Measurements from ENCODE around the gene IFNA14. TPM values are rescaled to one million over a fixed set of nuclear protein-coding genes. Genes with fewer than 3 reads are reported as not detected.

Gene IFNA14
- total RNA-seq, 1 donor from 2014 or later, result not detected

DNA sequence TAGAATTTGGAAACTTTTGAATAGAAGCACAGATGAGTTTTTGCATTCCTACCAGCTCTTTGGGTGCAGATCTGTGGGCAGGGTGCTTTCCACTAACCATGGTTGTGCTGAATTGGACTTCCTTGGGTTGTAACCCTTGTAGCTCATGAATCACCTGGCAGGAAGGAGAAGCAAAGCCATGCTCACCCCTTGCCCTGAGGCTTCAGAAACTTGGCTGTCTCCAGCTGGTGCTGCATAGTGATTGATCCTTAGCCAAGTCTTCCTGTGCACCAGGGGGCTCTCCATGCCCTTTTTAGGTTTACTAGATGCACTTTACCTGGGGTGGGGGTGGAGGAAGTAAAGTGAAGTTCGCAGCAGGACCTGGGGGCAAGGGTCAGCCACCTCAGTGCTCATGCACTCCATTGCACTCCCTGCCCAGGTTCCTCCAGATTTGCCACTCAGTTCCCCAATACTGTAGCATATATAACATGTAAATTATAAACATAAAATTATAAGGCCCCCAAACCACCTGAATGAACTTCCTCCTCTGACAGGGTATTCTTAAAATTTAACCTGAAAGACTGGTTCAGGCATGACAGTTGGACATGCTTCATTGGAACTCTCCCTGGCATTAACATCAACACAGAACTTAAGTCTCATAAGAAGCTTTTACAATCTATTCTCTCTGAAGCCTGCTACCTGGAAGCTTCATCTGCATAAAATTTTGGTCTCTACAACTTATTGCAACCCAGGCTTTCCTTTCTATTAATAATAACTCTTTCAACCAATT lies 25.8 kb upstream of the IFNA14 start:
- H3K9me3 ChIP-seq (ENCODE audit: insufficient read depth, low read depth, low read length), result no peaks in the 10 kb centered on the region
- peaks cover 18% of the 10 kb centered on the region for H3K27me3 ChIP-seq (ENCODE audit: insufficient read depth, low read length)
- H3K36me3 Mint-ChIP-seq (ENCODE audit: low read depth, unreplicated experiment), result no peaks in the 10 kb centered on the region
- H3K27ac ChIP-seq (ENCODE audit: low read depth, low read length), result no peak overlapping the region
- no peaks in the 10 kb centered on the region for H4K20me1 ChIP-seq (ENCODE audit: insufficient read depth, low read length)
- no peak overlapping the region for H3K4me2 ChIP-seq (ENCODE audit: low read length)
- no peaks in the 10 kb centered on the region for H3K4me1 Mint-ChIP-seq (ENCODE audit: low read depth, unreplicated experiment)
- TF ChIP-seq EZH2 (IDR thresholded peaks at IDR 0.05; ENCODE audit: insufficient read depth, low read length), result no peak
- TF ChIP-seq, protein P1, sequence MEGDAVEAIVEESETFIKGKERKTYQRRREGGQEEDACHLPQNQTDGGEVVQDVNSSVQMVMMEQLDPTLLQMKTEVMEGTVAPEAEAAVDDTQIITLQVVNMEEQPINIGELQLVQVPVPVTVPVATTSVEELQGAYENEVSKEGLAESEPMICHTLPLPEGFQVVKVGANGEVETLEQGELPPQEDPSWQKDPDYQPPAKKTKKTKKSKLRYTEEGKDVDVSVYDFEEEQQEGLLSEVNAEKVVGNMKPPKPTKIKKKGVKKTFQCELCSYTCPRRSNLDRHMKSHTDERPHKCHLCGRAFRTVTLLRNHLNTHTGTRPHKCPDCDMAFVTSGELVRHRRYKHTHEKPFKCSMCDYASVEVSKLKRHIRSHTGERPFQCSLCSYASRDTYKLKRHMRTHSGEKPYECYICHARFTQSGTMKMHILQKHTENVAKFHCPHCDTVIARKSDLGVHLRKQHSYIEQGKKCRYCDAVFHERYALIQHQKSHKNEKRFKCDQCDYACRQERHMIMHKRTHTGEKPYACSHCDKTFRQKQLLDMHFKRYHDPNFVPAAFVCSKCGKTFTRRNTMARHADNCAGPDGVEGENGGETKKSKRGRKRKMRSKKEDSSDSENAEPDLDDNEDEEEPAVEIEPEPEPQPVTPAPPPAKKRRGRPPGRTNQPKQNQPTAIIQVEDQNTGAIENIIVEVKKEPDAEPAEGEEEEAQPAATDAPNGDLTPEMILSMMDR (IDR thresholded peaks at IDR 0.05; ENCODE audit: insufficient read depth, low read depth, low read length), result no peak
- no peak overlapping the region for H2AFZ ChIP-seq (ENCODE audit: low read depth, low read length)
- peaks cover 2% of the 10 kb centered on the region for H3K9me3 Mint-ChIP-seq (ENCODE audit: unreplicated experiment)
- DNase-seq (ENCODE audit: low read depth) (no peak), FAIRE-seq (no peak)
- no peak overlapping the region for H3K9ac ChIP-seq (ENCODE audit: low read length)
- no peak overlapping the region for H3K27ac Mint-ChIP-seq (ENCODE audit: unreplicated experiment)
- no peak overlapping the region for H3K4me3 ChIP-seq (ENCODE audit: insufficient read depth, low read depth, low read length)
- no peaks in the 10 kb centered on the region for H3K79me2 ChIP-seq (ENCODE audit: insufficient read depth, low read length)
- peaks cover 42% of the 10 kb centered on the region for H3K27me3 Mint-ChIP-seq (ENCODE audit: low read depth, unreplicated experiment)
- no peak overlapping the region for H3K4me3 Mint-ChIP-seq (ENCODE audit: unreplicated experiment)
- H3K36me3 ChIP-seq (ENCODE audit: insufficient read depth, low read length), result no peaks in the 10 kb centered on the region
- H3K4me1 ChIP-seq (ENCODE audit: insufficient read depth, low read length), result no peaks in the 10 kb centered on the region

DNA sequence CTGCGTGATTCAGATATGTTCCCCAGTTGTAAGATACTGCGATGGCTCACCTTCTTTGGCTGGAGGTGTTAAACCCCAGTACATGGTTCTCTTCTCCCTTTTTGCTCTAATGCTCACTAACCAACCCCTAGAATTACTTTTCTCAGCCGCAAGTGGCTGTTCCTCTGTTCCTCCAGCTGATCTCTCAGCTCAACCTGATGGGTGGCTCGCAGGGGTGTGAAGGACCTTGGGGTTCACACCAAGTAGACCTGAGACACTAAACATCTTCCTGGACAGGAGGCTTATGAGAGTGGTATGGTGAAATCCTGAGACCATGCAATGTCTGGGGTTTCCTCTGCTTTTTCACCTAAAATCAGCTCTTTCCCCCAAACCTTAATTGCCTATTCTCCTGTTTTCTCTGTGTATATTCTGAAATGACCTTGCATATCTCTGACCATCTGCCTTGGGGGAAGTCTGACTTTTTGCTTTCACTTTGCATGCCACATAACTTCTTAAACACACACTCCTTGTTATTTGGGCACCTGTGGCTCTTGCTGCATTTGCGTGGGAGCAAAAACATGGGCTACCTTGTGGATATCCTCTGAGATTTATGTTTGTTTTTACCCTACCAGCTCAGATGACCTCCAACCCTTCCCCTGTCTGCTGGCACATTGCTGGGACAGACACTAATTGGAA lies 15.9 kb upstream of the IFNA14 start:
- Histone ChIP-seq H4K20me1 (ENCODE audit: insufficient read depth, low read length) (no peaks in the 10 kb centered on the region), H3K36me3 (ENCODE audit: insufficient read depth, low read length) (no peaks in the 10 kb centered on the region), H3K27me3 (ENCODE audit: insufficient read depth, low read length) (peaks cover 27% of the 10 kb centered on the region), H3K4me1 (ENCODE audit: insufficient read depth, low read length) (no peaks in the 10 kb centered on the region), H3K4me3 (ENCODE audit: insufficient read depth, low read depth, low read length) (no peak overlapping the region), H3K4me2 (ENCODE audit: low read length) (no peak overlapping the region), H3K79me2 (ENCODE audit: insufficient read depth, low read length) (no peaks in the 10 kb centered on the region), H3K9me3 (ENCODE audit: insufficient read depth, low read depth, low read length) (no peaks in the 10 kb centered on the region), H3K9ac (ENCODE audit: low read length) (no peak overlapping the region), H3K27ac (ENCODE audit: low read depth, low read length) (no peak overlapping the region), H2AFZ (ENCODE audit: low read depth, low read length) (no peak overlapping the region)
- H3K36me3 Mint-ChIP-seq (ENCODE audit: low read depth, unreplicated experiment), result peaks cover 1% of the 10 kb centered on the region
- no peak for DNase-seq (ENCODE audit: low read depth)
- H3K27me3 Mint-ChIP-seq (ENCODE audit: low read depth, unreplicated experiment), result peaks cover 29% of the 10 kb centered on the region
- H3K9me3 Mint-ChIP-seq (ENCODE audit: unreplicated experiment), result no peaks in the 10 kb centered on the region
- TF ChIP-seq, protein P1 (IDR thresholded peaks at IDR 0.05; ENCODE audit: insufficient read depth, low read depth, low read length), result no peak
- TF ChIP-seq EZH2 (IDR thresholded peaks at IDR 0.05; ENCODE audit: insufficient read depth, low read length), result no peak
- no peak overlapping the region for H3K4me3 Mint-ChIP-seq (ENCODE audit: unreplicated experiment)
- peaks cover 4% of the 10 kb centered on the region for H3K4me1 Mint-ChIP-seq (ENCODE audit: low read depth, unreplicated experiment)
- no peak for FAIRE-seq
- no peak overlapping the region for H3K27ac Mint-ChIP-seq (ENCODE audit: unreplicated experiment)
